GM12878 (cell line): ENCODE measurements around the gene PIGV.

ENCODE experiments used
- CTCF ChIP-seq, 3 experiments: IDR thresholded peaks in 2 of 3; conservative IDR thresholded peaks in 1 of 3; 2 replicates each; pipeline ENCODE4 v1.5.1; 2011; ENCODE audit warnings: low read depth in 3 of 3, low read length in 3 of 3, mild to moderate bottlenecking in 3 of 3, control low read depth in 2 of 3, moderate library complexity in 2 of 3, inconsistent platforms in 1 of 3, mixed read lengths in 1 of 3; ENCODE audit not compliant: control insufficient read depth in 2 of 3, insufficient read depth in 1 of 3; ENCODE audit errors: extremely low read depth in 1 of 3
- EZH2 ChIP-seq: IDR thresholded peaks from 2 replicates; pipeline ENCODE4 v1.6.1; 2012; ENCODE audit warnings: low read depth, mild to moderate bottlenecking, control low read depth, inconsistent platforms, low read length, borderline replicate concordance; ENCODE audit not compliant: control insufficient read depth
- NFIC ChIP-seq: IDR thresholded peaks from 2 replicates; pipeline ENCODE4 v1.6.1; 2012; ENCODE audit warnings: low read depth, mild to moderate bottlenecking, inconsistent platforms, low read length, moderate library complexity
- NR2C2 ChIP-seq: IDR thresholded peaks from 2 replicates; pipeline ENCODE4 v1.6.1; 2011; ENCODE audit warnings: borderline replicate concordance, low read depth; ENCODE audit not compliant: control insufficient read depth, insufficient read length
- SRF ChIP-seq, 2 experiments: IDR thresholded peaks; 2 replicates each; pipeline ENCODE4 v1.6.1; 2011; ENCODE audit warnings: low read depth in 2 of 2, low read length in 2 of 2, mild to moderate bottlenecking in 1 of 2, moderate library complexity in 1 of 2

GRCh38 chr1:26824731-26825130 is 37.0 kb downstream of the PIGV start:
- no peak for TF ChIP-seq CTCF (IDR thresholded peaks at IDR 0.05 in 2 of 3, conservative IDR thresholded peaks at IDR 0.05 in 1 of 3; ENCODE audit: control insufficient read depth in 2 of 3, extremely low read depth in 1 of 3, insufficient read depth in 1 of 3, low read depth in 3 of 3, low read length in 3 of 3)
- TF ChIP-seq NFIC, result no peak
- TF ChIP-seq NR2C2, result no peak
- TF ChIP-seq EZH2, result no peak
- no peak for TF ChIP-seq SRF (IDR thresholded peaks at IDR 0.05; ENCODE audit: low read depth in 2 of 2, low read length in 2 of 2)
